ENCODE measurements around the gene PCSK1.
A peak's percentile ranks its signal among the peaks of the same experiment; 100 is the strongest.
"Not testable (repeated sequence)": the region's sequence is repeated elsewhere in the genome, so short reads cannot be mapped to it uniquely, and the experiment has no call there.

The PCSK1 gene

GRCh38 chr5:96425443-96425842 lies 7.6 kb downstream of the PCSK1 start:
- no peak for ATAC-seq

GRCh38 chr5:96415897-96416296 lies 17.2 kb downstream of the PCSK1 start:
- ATAC-seq: no peak

GRCh38 chr5:96412868-96413449 lies 20.1 kb downstream of the PCSK1 start:
- no peak for ATAC-seq

- no peak for ATAC-seq
Observed at GRCh38 chr5:96410013-96410412, 23.0 kb downstream of the PCSK1 start.

GRCh38 chr5:96408841-96409538 lies 24.1 kb downstream of the PCSK1 start:
- no peak for ATAC-seq

GRCh38 chr5:96408210-96408777 lies 24.8 kb downstream of the PCSK1 start:
- no peak for ATAC-seq

- no peak for ATAC-seq
Observed at GRCh38 chr5:96407436-96407835, 25.6 kb downstream of the PCSK1 start.

- ATAC-seq: no peak
Observed at GRCh38 chr5:96404191-96404867, 28.7 kb downstream of the PCSK1 start.

GRCh38 chr5:96402500-96402899 lies 30.5 kb downstream of the PCSK1 start:
- ATAC-seq: peak in 1 of 2 donors; percentile 6

GRCh38 chr5:96396878-96397277 lies 36.2 kb downstream of the PCSK1 start:
- no peak for ATAC-seq

- not testable (repeated sequence) for ATAC-seq
Observed at GRCh38 chr5:96395295-96395694, 37.8 kb downstream of the PCSK1 start.

- no peak for ATAC-seq
Observed at GRCh38 chr5:96391921-96392320, 41.1 kb downstream of the PCSK1 start.

- ATAC-seq: no peak
Observed at GRCh38 chr5:96388176-96388575, 44.9 kb downstream of the PCSK1 start.

GRCh38 chr5:96387616-96388015 lies 45.4 kb downstream of the PCSK1 start:
- ATAC-seq: no peak

- ATAC-seq: no peak
Observed at GRCh38 chr5:96385538-96385937, 47.5 kb downstream of the PCSK1 start.

- no peak for ATAC-seq
Observed at GRCh38 chr5:96384353-96384752, 48.7 kb downstream of the PCSK1 start.

- no peak for ATAC-seq
Observed at GRCh38 chr5:96381526-96381925, 51.5 kb downstream of the PCSK1 start.

- no peak for ATAC-seq
Observed at GRCh38 chr5:96379896-96380295, 53.2 kb downstream of the PCSK1 start.

GRCh38 chr5:96377597-96377996 lies 55.5 kb downstream of the PCSK1 start:
- no peak for ATAC-seq

- ATAC-seq: no peak
Observed at GRCh38 chr5:96377167-96377566, 55.9 kb downstream of the PCSK1 start.

- no peak for ATAC-seq
Observed at GRCh38 chr5:96374653-96375052, 58.4 kb downstream of the PCSK1 start.

- no peak for ATAC-seq
Observed at GRCh38 chr5:96373381-96373733, 59.7 kb downstream of the PCSK1 start.

GRCh38 chr5:96372726-96373380 lies 60.2 kb downstream of the PCSK1 start:
- no peak for ATAC-seq

Data from activated CD4-positive, CD25-positive, alpha-beta regulatory T cell treated with anti-CD3 and anti-CD28 coated beads, Interleukin-2, amount 50 U/mL, for 24 hours (primary cell).